Natural killer cell treated with Interleukin-12 subunit alpha and Interleukin-12 subunit beta and Interleukin-15 and Interleukin-18, amount 100 ng/mL, for 72 hours (primary cell): ENCODE measurements around the gene KIF13A. TPM values are rescaled to one million over a fixed set of nuclear protein-coding genes. Genes with fewer than 3 reads are reported as not detected.

Source experiments
- ATAC-seq, 2 donors: fragments of 150-1000 bp; cut with Tn5 transposase in 1 of 2; sonication (Bioruptor Pico), chemical (Tn5 transposase) in 1 of 2; 2 replicates each; pipeline ENCODE4 v1.10.0; 2021
- DNase-seq: peaks from one replicate; pipeline ENCODE4 v3.0.0; 2022; ENCODE audit warnings: low spot score
- H3K27ac Mint-ChIP-seq, 2 donors: 1 replicate in 1 of 2; 2 replicates in 1 of 2; pipeline ENCODE4 v1.8.0; 2022; ENCODE audit warnings: mixed read lengths in 2 of 2, mild to moderate bottlenecking in 1 of 2, moderate library complexity in 1 of 2
- H3K27me3 Mint-ChIP-seq, 2 donors: 1 replicate in 1 of 2; 2 replicates in 1 of 2; pipeline ENCODE4 v1.8.0; 2022; ENCODE audit warnings: mixed read lengths in 2 of 2
- H3K36me3 Mint-ChIP-seq: one replicate; pipeline ENCODE4 v1.8.0; 2022; ENCODE audit warnings: mixed read lengths
- H3K4me1 Mint-ChIP-seq, 2 donors: 1 replicate in 1 of 2; 2 replicates in 1 of 2; pipeline ENCODE4 v1.8.0; 2022; ENCODE audit warnings: low read depth in 2 of 2, mixed read lengths in 2 of 2, mild to moderate bottlenecking in 1 of 2
- H3K4me3 Mint-ChIP-seq: one replicate; pipeline ENCODE4 v1.8.0; 2022; ENCODE audit warnings: mixed read lengths
- H3K9me3 Mint-ChIP-seq: 2 replicates; pipeline ENCODE4 v1.8.0; 2022; ENCODE audit warnings: mixed read lengths
- total RNA-seq, 2 donors: library from RNA; stranded (reverse); gene quantifications; one replicate each; pipeline ENCODE4 v1.2.3, GENCODE V29; 2022

The KIF13A gene
- total RNA-seq, 2 donors from 2014 or later = 8.2 to 33.6 TPM

DNA sequence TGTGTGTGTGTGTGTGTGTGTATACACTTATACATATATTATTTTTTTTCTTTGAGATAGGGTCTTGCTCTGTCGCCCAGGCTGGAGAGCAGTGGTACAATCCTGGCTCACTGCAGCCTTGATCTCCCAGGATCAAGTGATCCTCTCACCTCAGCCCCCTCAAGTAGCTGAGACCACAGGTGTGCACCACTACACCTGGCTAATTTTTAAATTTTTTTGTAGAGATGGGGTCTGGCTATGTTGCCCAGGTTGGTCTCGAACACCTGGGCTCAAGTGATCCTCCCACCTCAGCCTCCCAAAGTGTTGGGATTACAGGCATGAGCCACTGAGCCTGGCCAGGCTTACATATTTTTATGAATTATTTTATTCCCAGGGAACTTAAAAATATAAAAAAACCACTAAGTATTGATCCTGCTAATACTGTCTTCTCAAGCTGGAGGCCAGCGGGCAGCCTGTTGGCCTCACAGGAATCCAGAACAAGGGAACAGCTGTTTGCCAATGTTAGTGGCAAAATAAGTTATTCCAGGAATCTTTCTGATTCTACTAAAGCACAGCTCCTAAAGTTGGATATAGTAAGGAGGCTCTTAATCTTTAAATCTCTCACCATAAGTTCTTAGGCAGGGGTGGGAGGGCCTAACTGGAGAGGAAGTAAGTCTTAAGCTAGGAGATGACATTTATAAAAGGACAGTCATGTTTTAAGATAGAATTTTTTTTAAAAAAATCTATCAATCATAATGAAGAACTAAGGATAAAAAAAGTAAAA lies 145.2 kb downstream of the KIF13A start:
- no peaks in the 10 kb centered on the region for H3K9me3 Mint-ChIP-seq
- DNase-seq = no peak
- H3K4me1 Mint-ChIP-seq = no peaks in the 10 kb centered on the region
- H3K36me3 Mint-ChIP-seq = no peaks in the 10 kb centered on the region
- no peaks in the 10 kb centered on the region for H3K27me3 Mint-ChIP-seq
- H3K4me3 Mint-ChIP-seq = no peak overlapping the region
- ATAC-seq = no peak
- H3K27ac Mint-ChIP-seq = no peak overlapping the region

DNA sequence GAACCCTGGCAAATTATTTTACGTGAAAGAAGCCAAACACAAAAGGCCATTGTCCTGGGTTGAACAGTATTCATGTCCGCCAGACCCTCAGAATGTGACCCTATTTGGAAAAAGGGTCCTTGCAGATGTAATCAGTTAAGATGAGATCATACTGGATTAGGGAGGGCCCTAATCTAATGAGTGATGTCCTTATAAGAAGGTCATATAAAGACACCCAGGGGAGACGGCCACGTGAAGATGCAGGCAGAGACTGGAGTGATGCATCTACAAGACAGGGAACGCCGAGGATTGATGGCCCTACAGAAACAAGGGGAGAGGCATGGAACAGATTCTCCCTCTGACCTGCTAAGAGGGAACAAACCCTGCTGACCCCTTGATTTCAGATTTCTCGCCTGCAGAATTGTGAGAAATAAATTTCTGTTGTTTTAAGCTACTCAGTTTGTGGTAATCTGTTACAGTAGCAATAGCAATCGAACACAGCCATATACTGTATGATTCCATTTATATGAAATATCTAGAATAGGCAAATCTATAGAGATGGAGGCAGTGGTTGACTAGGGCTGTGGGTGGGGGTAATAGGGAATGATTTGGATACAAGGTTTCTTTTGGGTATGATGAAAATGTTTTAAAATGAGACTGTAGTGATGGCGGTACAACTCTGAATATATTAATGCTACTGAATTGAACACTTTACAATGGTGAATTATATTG lies 147.8 kb downstream of the KIF13A start:
- no peak for DNase-seq
- Mint-ChIP-seq H3K27me3 (no peaks in the 10 kb centered on the region), H3K9me3 (no peaks in the 10 kb centered on the region), H3K4me3 (no peak overlapping the region), H3K36me3 (no peaks in the 10 kb centered on the region), H3K4me1 (no peaks in the 10 kb centered on the region), H3K27ac (no peak overlapping the region)
- ATAC-seq = no peak

DNA sequence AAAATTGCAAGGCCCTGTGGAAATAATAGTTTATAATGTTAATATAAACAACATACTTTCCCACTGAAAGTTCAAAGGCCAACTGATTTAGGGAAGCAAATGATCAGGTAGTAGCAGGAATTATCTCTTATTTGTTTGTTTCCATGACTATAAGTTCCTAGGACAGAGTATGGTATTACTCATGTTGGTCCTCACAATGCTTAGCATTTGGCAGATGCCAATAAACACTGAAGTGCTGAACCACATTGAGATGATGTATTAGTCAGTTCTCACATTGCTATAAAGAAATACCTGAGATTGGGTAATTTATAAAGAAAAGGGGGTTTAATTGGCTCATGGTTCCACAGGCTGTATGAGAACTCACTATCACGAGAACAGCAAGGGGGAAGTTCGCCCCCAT lies 151.1 kb downstream of the KIF13A start:
- no peak overlapping the region for H3K4me3 Mint-ChIP-seq
- H3K9me3 Mint-ChIP-seq = no peaks in the 10 kb centered on the region
- H3K27me3 Mint-ChIP-seq = no peaks in the 10 kb centered on the region
- H3K36me3 Mint-ChIP-seq = no peaks in the 10 kb centered on the region
- H3K27ac Mint-ChIP-seq = no peak overlapping the region
- DNase-seq (no peak), ATAC-seq (no peak)
- H3K4me1 Mint-ChIP-seq = no peaks in the 10 kb centered on the region

DNA sequence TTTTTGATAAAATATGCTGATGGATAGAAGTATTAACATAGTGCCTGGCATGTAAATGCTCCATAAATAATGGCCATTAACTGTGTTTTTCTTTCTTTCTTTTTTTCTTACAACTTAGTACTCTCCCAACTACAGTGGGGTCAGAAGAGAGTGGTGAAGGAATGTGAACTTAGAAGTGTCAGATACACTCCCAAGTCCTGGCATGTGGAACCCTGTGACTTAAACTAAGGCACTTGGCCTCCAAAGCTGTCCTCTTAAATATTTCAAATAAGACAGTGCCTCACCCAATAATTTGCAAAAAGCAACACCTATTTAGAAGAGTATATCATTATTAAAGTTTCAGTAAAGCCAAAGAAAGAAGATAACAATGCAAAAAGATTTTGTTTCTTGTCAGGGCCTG lies 151.7 kb downstream of the KIF13A start:
- no peaks in the 10 kb centered on the region for H3K9me3 Mint-ChIP-seq
- ATAC-seq (no peak), DNase-seq (no peak)
- no peak overlapping the region for H3K4me3 Mint-ChIP-seq
- no peaks in the 10 kb centered on the region for H3K27me3 Mint-ChIP-seq
- no peaks in the 10 kb centered on the region for H3K4me1 Mint-ChIP-seq
- H3K36me3 Mint-ChIP-seq = no peaks in the 10 kb centered on the region
- H3K27ac Mint-ChIP-seq = no peak overlapping the region

DNA sequence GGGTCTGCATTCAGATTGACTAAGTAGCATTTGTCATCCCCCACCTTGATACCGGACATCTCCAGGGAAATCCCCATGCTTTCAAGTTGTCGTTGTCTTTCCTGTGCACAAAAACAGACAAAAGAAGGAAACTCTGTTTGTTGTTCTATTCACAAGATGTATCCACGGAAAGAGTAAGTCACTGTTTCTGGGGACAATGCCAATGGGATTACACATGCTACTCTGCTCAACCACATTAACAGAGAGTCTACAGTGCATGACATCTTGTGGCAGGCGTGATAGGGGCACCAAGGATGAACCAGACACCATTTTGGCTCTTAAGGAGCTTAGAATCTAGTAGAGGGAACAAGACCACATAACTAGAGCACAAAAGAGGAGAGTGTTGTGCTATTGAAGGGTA lies 156.3 kb downstream of the KIF13A start:
- H3K27ac Mint-ChIP-seq = no peak overlapping the region
- ATAC-seq (no peak), DNase-seq (no peak)
- no peaks in the 10 kb centered on the region for H3K36me3 Mint-ChIP-seq
- no peak overlapping the region for H3K4me3 Mint-ChIP-seq
- no peaks in the 10 kb centered on the region for H3K9me3 Mint-ChIP-seq
- H3K4me1 Mint-ChIP-seq = no peaks in the 10 kb centered on the region
- no peaks in the 10 kb centered on the region for H3K27me3 Mint-ChIP-seq

DNA sequence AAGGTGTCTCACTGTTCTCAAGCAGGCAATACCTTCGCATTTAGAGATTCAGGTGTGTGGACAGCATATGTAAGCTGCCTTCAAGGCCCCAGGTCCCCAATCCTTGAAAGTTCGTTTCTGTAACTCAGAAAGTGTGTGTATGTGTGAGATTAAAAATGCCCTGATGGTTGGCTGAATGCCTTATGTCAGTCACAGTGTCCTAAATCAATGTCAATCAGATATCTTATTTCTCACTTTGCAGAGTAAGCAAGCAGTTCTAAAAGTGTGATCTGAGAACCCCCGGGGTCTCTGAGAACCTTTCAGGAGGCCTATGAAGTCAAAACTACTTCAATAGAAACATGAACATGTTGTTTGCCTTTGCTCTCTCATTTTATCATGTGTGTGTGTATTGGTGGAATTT lies 157.5 kb downstream of the KIF13A start:
- ATAC-seq (no peak), DNase-seq (no peak)
- H3K9me3 Mint-ChIP-seq = no peaks in the 10 kb centered on the region
- H3K36me3 Mint-ChIP-seq = no peaks in the 10 kb centered on the region
- no peak overlapping the region for H3K4me3 Mint-ChIP-seq
- no peaks in the 10 kb centered on the region for H3K4me1 Mint-ChIP-seq
- H3K27me3 Mint-ChIP-seq = no peaks in the 10 kb centered on the region
- H3K27ac Mint-ChIP-seq = no peak overlapping the region

DNA sequence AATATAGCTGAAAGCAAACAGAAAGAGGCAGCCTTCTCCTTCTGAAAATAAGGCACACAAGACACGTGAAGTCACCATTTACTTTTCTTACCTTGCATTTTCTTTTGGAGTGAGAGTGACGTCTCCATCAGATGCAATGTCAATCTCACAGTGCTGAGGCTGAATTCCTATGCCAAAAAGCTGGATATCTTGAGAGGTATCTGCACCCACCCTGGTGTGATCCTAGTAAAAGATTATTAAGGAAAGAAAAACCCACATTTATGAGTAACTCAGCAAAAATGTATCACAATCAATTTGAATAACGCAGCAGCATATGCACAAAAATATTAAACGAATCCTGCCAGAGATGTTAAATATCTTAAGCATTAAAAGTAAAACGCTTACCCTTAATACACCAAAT lies 159.3 kb downstream of the KIF13A start:
- no peak for ATAC-seq
- Mint-ChIP-seq H3K9me3 (no peaks in the 10 kb centered on the region), H3K4me3 (no peak overlapping the region), H3K27ac (no peak overlapping the region), H3K27me3 (no peaks in the 10 kb centered on the region), H3K36me3 (no peaks in the 10 kb centered on the region), H3K4me1 (no peaks in the 10 kb centered on the region)
- no peak for DNase-seq

DNA sequence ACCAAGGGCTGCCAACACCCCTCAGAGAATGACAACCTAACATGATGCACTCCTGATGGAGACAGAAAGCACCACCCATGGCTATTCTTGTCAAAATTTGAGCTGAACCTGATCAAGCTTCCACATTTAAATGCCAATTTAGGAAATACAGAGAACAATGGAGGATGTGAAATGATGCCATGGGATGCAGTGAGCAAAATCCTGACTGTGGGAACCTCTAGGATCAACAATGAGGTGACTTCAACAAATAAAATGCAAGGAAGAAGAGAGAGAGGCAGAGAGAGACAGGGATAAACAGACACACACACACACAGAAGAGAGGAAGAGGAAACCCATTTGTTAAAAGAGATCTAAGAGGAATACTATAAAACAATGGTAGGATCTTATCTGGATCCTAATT lies 161.1 kb downstream of the KIF13A start:
- DNase-seq (no peak), ATAC-seq (no peak)
- H3K36me3 Mint-ChIP-seq = no peaks in the 10 kb centered on the region
- no peaks in the 10 kb centered on the region for H3K9me3 Mint-ChIP-seq
- H3K4me3 Mint-ChIP-seq = no peak overlapping the region
- H3K27me3 Mint-ChIP-seq = no peaks in the 10 kb centered on the region
- H3K27ac Mint-ChIP-seq = no peak overlapping the region
- no peaks in the 10 kb centered on the region for H3K4me1 Mint-ChIP-seq

DNA sequence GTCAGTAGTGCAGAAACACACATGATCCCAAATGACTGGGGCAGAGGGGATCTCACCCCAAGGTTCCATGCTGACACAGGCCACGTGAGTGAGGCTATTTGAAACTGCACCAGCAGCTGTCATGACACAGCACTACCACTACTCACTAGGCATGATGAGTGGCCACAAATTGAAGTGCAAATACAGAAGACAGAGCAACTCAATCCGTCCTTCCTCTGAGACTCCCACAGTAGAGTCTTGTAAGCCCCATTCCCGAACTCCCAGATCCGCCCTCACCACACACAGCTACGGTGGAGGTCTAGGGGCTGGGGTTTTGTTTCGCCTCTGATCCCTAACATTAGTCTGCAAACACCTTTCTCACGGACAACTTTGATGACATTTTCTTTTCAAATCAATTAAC lies 167.4 kb downstream of the KIF13A start:
- DNase-seq (no peak), ATAC-seq (no peak)
- no peak overlapping the region for H3K4me3 Mint-ChIP-seq
- H3K4me1 Mint-ChIP-seq = no peaks in the 10 kb centered on the region
- no peak overlapping the region for H3K27ac Mint-ChIP-seq
- peaks cover 0 to 10% of the 10 kb centered on the region in 2 donors for H3K27me3 Mint-ChIP-seq
- no peaks in the 10 kb centered on the region for H3K9me3 Mint-ChIP-seq
- H3K36me3 Mint-ChIP-seq = no peaks in the 10 kb centered on the region

DNA sequence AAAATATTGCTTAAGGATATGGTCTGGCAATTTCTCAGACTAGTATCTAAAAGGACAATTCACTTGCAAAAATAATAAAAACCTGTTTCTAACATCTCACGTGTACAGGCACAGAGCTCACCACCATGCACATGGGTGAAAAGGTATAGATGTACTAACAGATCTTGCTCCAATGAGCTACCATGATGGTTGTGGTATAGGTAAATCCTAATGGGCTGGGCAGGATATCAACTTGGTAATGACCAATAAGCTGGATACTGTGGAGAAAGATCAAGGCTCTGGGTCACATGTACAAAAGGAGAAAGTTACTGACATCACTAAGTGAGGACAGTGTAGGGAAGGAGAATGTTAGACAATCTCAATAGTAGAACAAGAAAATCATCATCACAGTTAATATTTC lies 169.7 kb downstream of the KIF13A start:
- Mint-ChIP-seq H3K9me3 (no peaks in the 10 kb centered on the region), H3K4me1 (no peaks in the 10 kb centered on the region), H3K27me3 (peaks cover 0 to 10% of the 10 kb centered on the region in 2 donors), H3K4me3 (no peak overlapping the region), H3K36me3 (no peaks in the 10 kb centered on the region), H3K27ac (no peak overlapping the region)
- DNase-seq (no peak), ATAC-seq (no peak)

DNA sequence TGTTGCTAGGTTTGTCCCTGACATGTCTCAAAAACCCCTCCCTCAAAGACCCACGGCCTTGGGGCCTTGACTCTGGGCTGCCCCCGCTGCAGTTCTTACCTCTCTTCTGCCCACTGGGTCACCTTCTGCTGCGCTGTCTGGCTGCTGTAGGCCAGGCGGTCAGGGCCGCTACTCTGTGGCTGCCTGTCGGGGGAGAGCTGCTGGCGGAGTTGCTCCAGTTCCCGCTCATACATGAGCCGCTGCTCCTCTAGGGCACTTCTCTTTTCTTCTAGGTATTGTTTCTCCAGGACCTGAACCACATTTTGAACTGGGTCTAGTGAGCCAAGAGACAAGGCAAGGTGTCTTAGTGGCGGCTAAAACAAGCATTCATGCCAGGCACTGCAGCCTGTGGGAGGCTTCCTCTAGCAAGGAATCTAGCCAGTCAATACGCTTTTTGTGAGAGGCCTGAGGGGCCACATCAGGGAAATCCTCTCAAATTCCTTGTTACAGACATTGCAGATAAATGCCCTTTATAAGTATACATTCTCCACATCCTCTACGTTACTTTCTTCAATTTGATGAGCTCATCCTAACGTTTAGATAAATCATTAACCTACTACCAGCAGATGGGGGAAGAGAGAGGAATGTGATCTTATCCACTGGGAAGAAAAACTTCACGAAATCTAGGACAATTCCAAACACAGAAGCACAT lies 170.4 kb downstream of the KIF13A start:
- Mint-ChIP-seq H3K27ac (no peak overlapping the region), H3K36me3 (no peaks in the 10 kb centered on the region), H3K4me3 (no peak overlapping the region), H3K4me1 (no peaks in the 10 kb centered on the region), H3K9me3 (no peaks in the 10 kb centered on the region), H3K27me3 (peaks cover 0 to 10% of the 10 kb centered on the region in 2 donors)
- DNase-seq = no peak
- ATAC-seq = no peak

DNA sequence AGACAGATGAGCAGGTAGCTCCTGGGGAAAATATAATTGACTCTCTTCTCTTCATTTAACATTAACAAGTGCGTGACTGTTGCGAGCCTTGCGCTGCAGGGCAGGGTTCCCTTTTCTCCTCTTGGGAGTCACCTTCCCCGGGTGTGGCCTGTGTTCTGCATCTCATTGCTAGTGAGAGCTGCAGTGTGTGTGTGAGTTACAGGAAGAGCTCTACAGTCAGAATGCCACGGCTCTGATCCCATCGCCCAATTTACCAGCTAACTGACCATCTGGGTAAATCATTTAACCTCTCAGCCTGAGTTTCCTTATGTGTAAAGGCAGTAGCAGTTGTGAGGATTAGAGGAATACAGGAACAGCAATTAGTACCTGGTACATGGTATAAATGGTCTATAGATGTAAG lies 173.9 kb downstream of the KIF13A start:
- no peak for ATAC-seq
- DNase-seq = no peak
- Mint-ChIP-seq H3K9me3 (no peaks in the 10 kb centered on the region), H3K27ac (no peak overlapping the region), H3K36me3 (no peaks in the 10 kb centered on the region), H3K4me3 (no peak overlapping the region), H3K27me3 (peaks cover 0 to 16% of the 10 kb centered on the region in 2 donors), H3K4me1 (peaks cover 0 to 3% of the 10 kb centered on the region in 2 donors)

DNA sequence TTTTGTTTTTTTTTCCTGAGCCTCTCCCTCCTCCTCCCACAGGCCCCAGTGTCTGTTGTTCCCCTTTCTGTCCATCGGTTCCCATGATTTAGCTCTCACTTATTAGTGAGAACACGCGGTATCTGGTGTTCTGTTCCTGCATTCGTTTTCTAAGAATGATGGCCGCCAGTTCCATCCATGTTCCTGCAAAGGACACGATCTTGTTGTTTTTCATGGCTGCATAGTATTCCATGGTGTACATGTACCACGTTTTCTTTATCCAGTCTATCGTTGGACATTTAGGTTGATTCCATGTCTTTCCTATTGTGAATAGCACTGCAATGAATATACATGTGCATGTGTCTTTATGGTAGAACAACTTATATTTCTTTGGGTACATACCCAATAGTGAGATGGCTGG lies 175.1 kb downstream of the KIF13A start:
- no peak for ATAC-seq
- Mint-ChIP-seq H3K27ac (no peak overlapping the region), H3K36me3 (peaks cover 6% of the 10 kb centered on the region), H3K4me1 (peaks cover 0 to 3% of the 10 kb centered on the region in 2 donors), H3K9me3 (peaks cover 4% of the 10 kb centered on the region), H3K4me3 (no peak overlapping the region), H3K27me3 (peaks cover 0 to 11% of the 10 kb centered on the region in 2 donors)
- DNase-seq = no peak

DNA sequence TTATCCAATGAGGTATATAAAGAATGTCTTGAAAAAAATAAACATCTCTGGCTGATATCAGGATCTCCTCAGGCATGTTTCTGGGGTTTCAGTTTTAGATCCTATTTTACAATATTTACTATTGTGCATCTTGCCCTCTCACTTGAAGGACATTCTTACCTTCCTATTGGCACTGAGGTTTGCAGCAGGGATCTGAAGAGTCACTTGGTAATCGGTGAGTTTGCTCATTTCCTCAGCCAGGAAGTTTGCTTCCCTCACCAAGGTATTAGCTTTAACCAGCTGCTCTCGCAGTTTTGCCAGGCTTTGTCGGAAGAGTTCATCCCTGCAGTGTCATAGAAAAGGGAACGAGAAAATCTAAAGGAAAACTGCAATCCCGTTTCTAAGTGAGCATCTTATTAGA lies 178.8 kb downstream of the KIF13A start:
- no peak for DNase-seq
- H3K27me3 Mint-ChIP-seq = peaks cover 0 to 6% of the 10 kb centered on the region in 2 donors
- peaks cover 4% of the 10 kb centered on the region for H3K9me3 Mint-ChIP-seq
- no peak overlapping the region for H3K4me3 Mint-ChIP-seq
- no peak for ATAC-seq
- H3K4me1 Mint-ChIP-seq = peaks cover 0 to 6% of the 10 kb centered on the region in 2 donors
- H3K36me3 Mint-ChIP-seq = peaks cover 6% of the 10 kb centered on the region
- H3K27ac Mint-ChIP-seq = no peak overlapping the region
